Measurements from ENCODE around the gene MAP2K5. TPM values are rescaled to one million over a fixed set of nuclear protein-coding genes. Genes with fewer than 3 reads are reported as not detected.

The MAP2K5 gene
- total RNA-seq, 1 donor from 2014 or later = 30.7 TPM

- H3K27me3 Mint-ChIP-seq = no peaks in the 10 kb centered on the region
- H3K4me1 Mint-ChIP-seq (ENCODE audit: low read depth) = peaks cover 5% of the 10 kb centered on the region
- no peaks in the 10 kb centered on the region for H3K9me3 Mint-ChIP-seq (ENCODE audit: low read depth)
- DNase-seq (ENCODE audit: low spot score, unreplicated experiment) = no peak
- no peak for TF ChIP-seq CTCF (IDR thresholded peaks at IDR 0.05; ENCODE audit: unreplicated experiment)
- no peak overlapping the region for H3K4me3 Mint-ChIP-seq (ENCODE audit: low read depth)
- H3K36me3 Mint-ChIP-seq (ENCODE audit: insufficient read depth) = peaks cover 10% of the 10 kb centered on the region
- H3K27ac Mint-ChIP-seq = no peak overlapping the region
These were observed 22.5 kb downstream of the MAP2K5 start for GRCh38 chr15:67564968-67565345.

- no peak overlapping the region for H3K4me3 Mint-ChIP-seq (ENCODE audit: low read depth)
- no peak for TF ChIP-seq CTCF (IDR thresholded peaks at IDR 0.05; ENCODE audit: unreplicated experiment)
- H3K27me3 Mint-ChIP-seq = no peaks in the 10 kb centered on the region
- H3K27ac Mint-ChIP-seq = no peak overlapping the region
- H3K9me3 Mint-ChIP-seq (ENCODE audit: low read depth) = no peaks in the 10 kb centered on the region
- peaks cover 4% of the 10 kb centered on the region for H3K36me3 Mint-ChIP-seq (ENCODE audit: insufficient read depth)
- H3K4me1 Mint-ChIP-seq (ENCODE audit: low read depth) = peaks cover 8% of the 10 kb centered on the region
- no peak for DNase-seq (ENCODE audit: low spot score, unreplicated experiment)
These were observed 27.2 kb downstream of the MAP2K5 start for GRCh38 chr15:67569668-67570067.

GRCh38 chr15:67570875-67571647, 28.6 kb downstream of the MAP2K5 start:
- H3K27ac Mint-ChIP-seq = no peak overlapping the region
- H3K27me3 Mint-ChIP-seq = no peaks in the 10 kb centered on the region
- no peak for TF ChIP-seq CTCF (IDR thresholded peaks at IDR 0.05; ENCODE audit: unreplicated experiment)
- DNase-seq (ENCODE audit: low spot score, unreplicated experiment) = no peak
- peaks cover 14% of the 10 kb centered on the region for H3K4me1 Mint-ChIP-seq (ENCODE audit: low read depth)
- no peaks in the 10 kb centered on the region for H3K9me3 Mint-ChIP-seq (ENCODE audit: low read depth)
- peaks cover 6% of the 10 kb centered on the region for H3K36me3 Mint-ChIP-seq (ENCODE audit: insufficient read depth)
- H3K4me3 Mint-ChIP-seq (ENCODE audit: low read depth) = no peak overlapping the region

GRCh38 chr15:67571648-67572415, 29.3 kb downstream of the MAP2K5 start:
- no peak for DNase-seq (ENCODE audit: low spot score, unreplicated experiment)
- no peak for TF ChIP-seq CTCF (IDR thresholded peaks at IDR 0.05; ENCODE audit: unreplicated experiment)
- Mint-ChIP-seq H3K27me3 (no peaks in the 10 kb centered on the region), H3K27ac (no peak overlapping the region), H3K4me3 (ENCODE audit: low read depth) (no peak overlapping the region), H3K9me3 (ENCODE audit: low read depth) (no peaks in the 10 kb centered on the region), H3K4me1 (ENCODE audit: low read depth) (peaks cover 14% of the 10 kb centered on the region), H3K36me3 (ENCODE audit: insufficient read depth) (peaks cover 6% of the 10 kb centered on the region)

- H3K36me3 Mint-ChIP-seq (ENCODE audit: insufficient read depth) = peaks cover 6% of the 10 kb centered on the region
These were observed 30.7 kb downstream of the MAP2K5 start for GRCh38 chr15:67573194-67573593.

More at GRCh38 chr15:67573194-67573593, 30.7 kb downstream of the MAP2K5 start:
- Mint-ChIP-seq H3K27me3 (no peaks in the 10 kb centered on the region), H3K4me3 (ENCODE audit: low read depth) (no peak overlapping the region), H3K27ac (no peak overlapping the region), H3K4me1 (ENCODE audit: low read depth) (peaks cover 14% of the 10 kb centered on the region), H3K9me3 (ENCODE audit: low read depth) (no peaks in the 10 kb centered on the region)
- TF ChIP-seq CTCF (IDR thresholded peaks at IDR 0.05; ENCODE audit: unreplicated experiment) = no peak
- DNase-seq (ENCODE audit: low spot score, unreplicated experiment) = no peak
